NCI-H524 (cell line): ENCODE measurements around the gene VAMP3.

Source experiments
- DNase-seq, 2 experiments: peaks; one replicate each; lab custom pipeline; 2025; lab: John Stamatoyannopoulos, UW

Gene VAMP3

GRCh38 chr1:7813677-7814373 lies 42.7 kb downstream of the VAMP3 start:
- no peak for DNase-seq

GRCh38 chr1:7821282-7821681 lies 50.2 kb downstream of the VAMP3 start:
- no peak for DNase-seq

- DNase-seq, result no peak
These were observed 53.6 kb downstream of the VAMP3 start for GRCh38 chr1:7824701-7825100.

GRCh38 chr1:7826363-7826762 lies 55.3 kb downstream of the VAMP3 start:
- no peak for DNase-seq

GRCh38 chr1:7827126-7827955 lies 56.2 kb downstream of the VAMP3 start:
- no peak for DNase-seq
